Neural cell (in vitro differentiated cells): ENCODE data around the gene CLK3.

Experiments used
- CTCF ChIP-seq: fragments of 450-650 bp; IDR thresholded peaks from 2 replicates; pipeline ENCODE4 v1.5.1; 2014; ENCODE audit warnings: antibody characterized with exemption, mild to moderate bottlenecking, moderate library complexity; ENCODE audit not compliant: poor library complexity, severe bottlenecking
- REST ChIP-seq: IDR thresholded peaks from 2 replicates; pipeline ENCODE4 v1.6.1; 2012; ENCODE audit warnings: borderline replicate concordance
- TAF1 ChIP-seq: IDR thresholded peaks from 2 replicates; pipeline ENCODE4 v1.6.1; 2012; ENCODE audit warnings: low read depth

GRCh38 chr15:74593122-74593521 lies 22.5 kb upstream of the CLK3 start:
- TF ChIP-seq REST (no peak), CTCF (no peak), TAF1 (no peak)
